Tibial nerve (tissue), 4 donors: ENCODE results near the gene DNMT1. TPM values are rescaled to one million over a fixed set of nuclear protein-coding genes. Genes with fewer than 3 reads are reported as not detected.
A peak's percentile ranks its signal among the peaks of the same experiment; 100 is the strongest.

ENCODE experiments used
- DNase-seq, 2 donors: peaks; one replicate each; pipeline ENCODE4 v3.0.0-alpha.2; 2019; ENCODE audit warnings: low spot score in 2 of 2
- H3K27ac ChIP-seq, 4 donors: fragments of 200-600 bp; sonication (generic) in 3 of 4; one replicate each; pipeline ENCODE4 v1.5.1; 2017 to 2019; ENCODE audit warnings: mild to moderate bottlenecking in 1 of 4
- H3K27me3 ChIP-seq, 2 donors: fragments of 200-600 bp; sonication (generic) in 1 of 2; one replicate each; pipeline versions ENCODE4 v1.5.1 to v1.6.0; 2017 to 2019
- H3K36me3 ChIP-seq, 3 donors: fragments of 200-600 bp; sonication (generic); one replicate each; pipeline ENCODE4 v1.5.1; 2018 to 2019
- H3K4me1 ChIP-seq, 4 donors: fragments of 200-600 bp; sonication (generic) in 3 of 4; one replicate each; pipeline ENCODE4 v1.5.1; 2017 to 2019
- H3K4me3 ChIP-seq, 4 donors: fragments of 200-600 bp; sonication (generic) in 3 of 4; one replicate each; pipeline ENCODE4 v1.5.1; 2017 to 2019; ENCODE audit warnings: mild to moderate bottlenecking in 1 of 4, moderate library complexity in 1 of 4
- H3K9me3 ChIP-seq, 4 donors: fragments of 200-600 bp; sonication (generic) in 3 of 4; one replicate each; pipeline ENCODE4 v1.5.1; 2017 to 2019
- CTCF ChIP-seq, 5 experiments: fragments of 200-600 bp in 3 of 5; fragments of 450-650 bp in 2 of 5; sonication (generic) in 3 of 5; IDR thresholded peaks; one replicate each; pipeline ENCODE4 v1.5.1; 2016 to 2019; ENCODE audit warnings: antibody characterized with exemption in 5 of 5, mild to moderate bottlenecking in 3 of 5, moderate library complexity in 2 of 5
- EP300 ChIP-seq, 2 donors: sonication (generic); formaldehyde crosslinking; IDR thresholded peaks; one replicate each; pipeline ENCODE4 v1.6.1; 2017; ENCODE audit warnings: antibody characterized with exemption in 2 of 2, mild to moderate bottlenecking in 1 of 2
- POLR2A ChIP-seq, 2 donors: fragments of 450-650 bp; IDR thresholded peaks; one replicate each; pipeline ENCODE4 v1.6.1; 2017; ENCODE audit warnings: antibody characterized with exemption in 2 of 2, mild to moderate bottlenecking in 2 of 2, moderate library complexity in 2 of 2
- WGBS, 2 donors: methylation state at CpG; one replicate each; pipeline ENCODE4 v1.1.5; 2018; 5-methylcytosine and 5-hydroxymethylcytosine counted together
- total RNA-seq, 4 donors: library from RNA; depleted of rRNA; stranded (reverse); fragments of >200 nt; gene quantifications; one replicate each; pipeline ENCODE4 v1.1.0, GENCODE V29; 2016

DNMT1 gene
- total RNA-seq, 4 donors from 2014 or later, result 48.2 to 72.9 (median 55.2) TPM

GRCh38 chr19:10145031-10145430 lies 49.7 kb downstream of the DNMT1 start:
- Histone ChIP-seq H3K4me1 (no peaks in the 10 kb centered on the region), H3K9me3 (no peaks in the 10 kb centered on the region), H3K27me3 (no peaks in the 10 kb centered on the region), H3K36me3 (peaks cover 0 to 100% (median 24%) of the 10 kb centered on the region in 3 donors), H3K4me3 (no peak overlapping the region), H3K27ac (no peak overlapping the region)
- 81 to 95% methylated on average over 5 to 10 of the region's 10 CpGs for WGBS, 2 donors
- DNase-seq, result no peak
- TF ChIP-seq CTCF (IDR thresholded peaks at IDR 0.05) (no peak), EP300 (IDR thresholded peaks at IDR 0.05) (no peak), POLR2A (IDR thresholded peaks at IDR 0.05) (no peak)

GRCh38 chr19:10144361-10144760 lies 50.4 kb downstream of the DNMT1 start:
- TF ChIP-seq CTCF (IDR thresholded peaks at IDR 0.05) (no peak), EP300 (IDR thresholded peaks at IDR 0.05) (no peak), POLR2A (IDR thresholded peaks at IDR 0.05) (no peak)
- H3K4me1 ChIP-seq, result no peaks in the 10 kb centered on the region
- 88 to 89% methylated on average over 10 of the region's 10 CpGs for WGBS, 2 donors
- H3K36me3 ChIP-seq, result peaks cover 2 to 100% (median 30%) of the 10 kb centered on the region in 3 donors
- no peaks in the 10 kb centered on the region for H3K27me3 ChIP-seq
- no peak overlapping the region for H3K27ac ChIP-seq
- no peak overlapping the region for H3K4me3 ChIP-seq
- no peak for DNase-seq
- H3K9me3 ChIP-seq, result no peaks in the 10 kb centered on the region

GRCh38 chr19:10143681-10144080 lies 51.1 kb downstream of the DNMT1 start:
- DNase-seq, result no peak
- Histone ChIP-seq H3K36me3 (peaks cover 2 to 100% (median 30%) of the 10 kb centered on the region in 3 donors), H3K4me3 (no peak overlapping the region), H3K4me1 (no peaks in the 10 kb centered on the region), H3K27ac (peak overlapping the region in 1 of 4 donors; percentile 34), H3K9me3 (no peaks in the 10 kb centered on the region), H3K27me3 (no peaks in the 10 kb centered on the region)
- TF ChIP-seq POLR2A (IDR thresholded peaks at IDR 0.05) (no peak), CTCF (IDR thresholded peaks at IDR 0.05) (no peak), EP300 (IDR thresholded peaks at IDR 0.05) (no peak)
- WGBS, 2 donors, result 83 to 89% methylated on average over 11 of the region's 11 CpGs

GRCh38 chr19:10142701-10143375 lies 51.9 kb downstream of the DNMT1 start:
- H3K36me3 ChIP-seq, result peaks cover 2 to 100% (median 32%) of the 10 kb centered on the region in 3 donors
- H3K27ac ChIP-seq, result peak overlapping the region in 1 of 4 donors; percentile 54
- WGBS, 2 donors, result 78 to 93% methylated on average over 15 of the region's 15 CpGs
- no peaks in the 10 kb centered on the region for H3K27me3 ChIP-seq
- no peaks in the 10 kb centered on the region for H3K9me3 ChIP-seq
- TF ChIP-seq CTCF (IDR thresholded peaks at IDR 0.05) (no peak), EP300 (IDR thresholded peaks at IDR 0.05) (no peak), POLR2A (IDR thresholded peaks at IDR 0.05) (no peak)
- DNase-seq, result no peak
- no peaks in the 10 kb centered on the region for H3K4me1 ChIP-seq
- H3K4me3 ChIP-seq, result no peak overlapping the region

- no peaks in the 10 kb centered on the region for H3K27me3 ChIP-seq
- TF ChIP-seq EP300 (IDR thresholded peaks at IDR 0.05), result no peak
- TF ChIP-seq CTCF (IDR thresholded peaks at IDR 0.05), result no peak
- no peak for TF ChIP-seq POLR2A (IDR thresholded peaks at IDR 0.05)
- H3K27ac ChIP-seq, result peak overlapping the region in 1 of 4 donors; percentile 37
- WGBS, 2 donors, result 95 to 100% methylated on average over 8 to 18 of the region's 18 CpGs
- no peak for DNase-seq
- H3K4me3 ChIP-seq, result no peak overlapping the region
- H3K36me3 ChIP-seq, result peaks cover 5 to 100% (median 40%) of the 10 kb centered on the region in 3 donors
- no peaks in the 10 kb centered on the region for H3K9me3 ChIP-seq
- H3K4me1 ChIP-seq, result no peaks in the 10 kb centered on the region
Measured at GRCh38 chr19:10141973-10142372, 52.8 kb downstream of the DNMT1 start.
